Activated T-cell treated with anti-CD3 and anti-CD28 coated beads for 48 hours (primary cell): ENCODE data around the gene ERLIN1.
A peak's percentile ranks its signal among the peaks of the same experiment; 100 is the strongest.

Source experiments
- DNase-seq: peaks from one replicate; pipeline ENCODE4 v3.0.0-alpha.2; 2020; ENCODE audit warnings: low read depth

The ERLIN1 gene

DNA sequence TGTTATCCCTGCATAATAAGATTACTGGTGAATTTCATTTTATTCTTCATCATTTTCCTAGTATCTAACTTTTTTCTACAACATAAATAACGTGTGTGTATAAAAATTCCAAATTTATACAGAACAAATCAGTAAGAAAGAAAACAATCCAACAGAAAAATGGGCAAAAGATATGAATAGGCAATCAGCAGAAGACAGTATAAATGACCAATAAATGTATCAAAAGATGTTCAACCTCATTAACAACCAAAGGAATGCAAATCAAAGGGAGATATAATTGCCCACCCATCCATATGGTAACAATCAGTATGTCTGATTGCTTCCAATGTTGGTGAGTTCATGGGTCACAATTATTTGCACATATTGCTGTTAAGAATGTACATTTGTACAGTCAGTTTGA is 13.5 kb downstream of the ERLIN1 start:
- DNase-seq, result no peak

DNA sequence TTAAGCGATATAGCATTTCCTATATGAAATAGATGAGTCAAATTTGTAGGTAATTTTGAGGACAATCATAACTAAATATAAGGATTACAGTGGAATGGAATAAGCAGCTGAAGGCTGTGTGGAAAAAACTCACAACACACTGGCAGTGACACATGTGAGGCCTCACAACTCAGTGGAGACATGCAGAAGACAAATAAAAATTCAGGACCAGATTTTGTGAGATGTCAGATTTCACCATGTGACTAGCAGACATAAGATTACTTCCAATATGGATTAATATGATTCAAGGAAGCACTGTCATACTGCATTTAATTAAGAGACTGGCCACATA is 17.6 kb downstream of the ERLIN1 start:
- DNase-seq, result no peak

DNA sequence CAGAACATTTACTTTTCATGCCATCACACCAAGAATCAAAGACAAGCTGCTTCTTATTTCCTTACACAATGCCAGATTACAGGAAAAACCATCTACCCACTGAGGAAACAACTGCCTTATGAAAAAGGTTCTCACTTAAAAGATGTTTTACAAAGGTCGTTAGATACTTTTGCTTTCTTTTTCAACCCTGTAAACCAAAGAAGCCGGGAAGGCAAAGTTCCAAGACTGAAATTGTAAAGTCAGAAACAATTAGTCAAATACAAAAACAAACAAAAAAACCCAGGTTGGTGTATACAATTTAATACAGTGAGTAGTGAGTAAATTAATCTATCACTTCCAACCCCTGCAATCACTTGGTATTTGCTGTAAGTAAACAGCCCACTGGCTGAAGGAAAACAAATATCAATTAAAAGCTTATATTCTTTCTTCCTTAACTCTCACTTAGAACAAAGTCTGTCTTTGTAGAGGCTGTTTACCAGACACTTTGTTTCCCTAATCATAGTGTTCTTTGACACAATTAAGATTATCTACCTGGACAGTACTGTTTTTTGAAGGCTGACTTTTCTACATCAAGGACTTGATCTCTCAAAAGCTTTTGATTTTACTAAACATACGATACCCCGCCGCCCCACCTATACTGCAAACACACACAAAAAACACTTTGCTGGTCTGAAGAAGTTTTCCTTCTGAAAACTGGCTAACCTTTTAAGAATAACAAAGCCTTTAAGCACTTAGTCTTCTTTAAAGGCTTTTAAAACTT is 18.1 kb downstream of the ERLIN1 start:
- DNase-seq, result no peak

DNA sequence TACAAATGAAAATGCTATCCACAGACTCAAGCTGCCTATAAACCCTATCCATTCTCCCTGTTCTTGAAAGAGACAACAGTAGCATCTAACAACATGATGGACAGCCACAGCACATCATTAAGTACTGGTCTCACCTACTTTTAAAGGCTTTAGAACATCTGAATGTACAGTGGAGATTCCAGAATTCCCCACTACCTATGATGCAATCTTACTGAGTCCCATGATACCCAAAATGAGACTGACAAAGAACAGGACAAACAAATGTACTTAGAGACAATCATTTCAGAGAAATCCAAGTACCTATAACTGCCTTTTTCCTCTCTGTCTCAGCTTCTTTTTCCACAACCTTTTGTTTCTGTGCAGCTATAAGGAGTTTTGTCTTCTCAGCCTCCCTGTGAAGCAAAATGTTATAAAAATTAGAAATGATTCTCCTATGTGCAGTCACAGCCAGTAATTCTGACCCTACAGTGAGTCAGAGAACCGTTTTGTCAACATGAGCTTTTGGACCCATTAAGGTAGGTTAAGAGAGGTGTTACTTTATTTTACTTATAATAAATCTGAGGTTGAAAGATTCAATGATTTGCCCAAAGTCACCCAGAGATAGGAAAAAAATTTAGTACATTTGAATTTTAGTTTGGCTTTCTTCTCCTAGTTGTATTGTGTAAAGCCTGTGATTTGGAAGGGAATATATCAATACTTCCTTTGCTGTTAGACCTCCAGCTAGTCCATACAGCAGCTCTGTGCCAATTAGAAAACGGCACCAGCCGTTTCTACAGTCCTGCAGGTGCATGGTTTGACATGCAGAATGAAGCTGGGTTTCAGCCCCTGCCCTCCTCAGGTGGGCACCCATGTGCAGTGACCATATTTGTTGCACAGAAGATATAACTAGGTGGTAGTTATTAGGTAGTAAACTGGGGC is 21.9 kb downstream of the ERLIN1 start:
- no peak for DNase-seq

DNA sequence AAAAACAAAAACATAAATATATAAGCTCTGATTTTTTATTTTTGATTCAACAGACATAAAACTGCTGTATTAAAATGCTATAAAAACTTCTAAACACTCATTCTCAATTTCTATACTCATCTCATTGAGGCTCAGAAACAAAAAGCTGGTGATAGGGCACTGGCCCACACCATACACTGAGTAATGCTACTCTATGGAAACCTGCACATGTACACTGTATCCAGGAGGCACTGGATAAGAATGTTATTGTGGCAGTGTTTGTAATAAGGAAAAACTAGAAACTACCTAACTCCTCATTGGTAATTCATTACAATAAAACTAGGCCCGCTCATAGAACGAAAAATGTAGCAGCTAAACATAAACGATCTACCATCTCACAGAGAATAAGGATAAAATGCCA is 23.1 kb downstream of the ERLIN1 start:
- DNase-seq, result no peak

DNA sequence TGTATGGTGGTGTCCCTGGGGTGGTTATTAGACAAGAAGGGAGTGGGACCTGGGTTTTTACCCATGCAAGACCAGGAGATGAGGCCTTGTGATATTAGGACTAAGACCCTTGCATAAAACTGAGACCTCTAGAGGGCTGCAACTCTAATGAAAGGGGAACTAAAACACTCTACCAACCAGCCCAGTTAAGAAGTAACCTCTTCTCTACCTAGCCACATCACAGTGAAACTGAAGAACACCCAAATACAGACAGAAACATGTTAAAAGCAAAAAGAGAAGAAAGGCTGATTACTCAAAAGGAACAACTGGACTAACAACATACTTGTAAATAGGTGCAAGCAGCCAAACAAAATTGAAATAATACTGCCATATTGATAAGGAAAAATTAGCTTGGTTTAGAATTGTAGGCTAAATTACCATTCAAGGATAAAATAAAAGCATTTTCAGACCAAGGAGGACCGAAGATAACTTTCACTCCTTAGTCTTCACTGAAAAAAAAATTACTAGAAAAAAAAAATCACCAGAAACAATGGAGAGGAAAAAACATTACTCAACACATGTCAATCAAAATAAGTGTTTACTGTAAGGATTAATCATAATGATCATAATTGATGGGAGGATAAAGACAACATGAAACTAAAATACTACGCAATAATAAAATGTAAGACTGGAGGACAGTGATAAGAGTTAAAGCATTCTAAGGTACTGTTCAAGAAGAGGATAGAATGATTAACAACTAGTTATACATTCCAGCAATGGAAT is 27.6 kb downstream of the ERLIN1 start:
- no peak for DNase-seq

DNA sequence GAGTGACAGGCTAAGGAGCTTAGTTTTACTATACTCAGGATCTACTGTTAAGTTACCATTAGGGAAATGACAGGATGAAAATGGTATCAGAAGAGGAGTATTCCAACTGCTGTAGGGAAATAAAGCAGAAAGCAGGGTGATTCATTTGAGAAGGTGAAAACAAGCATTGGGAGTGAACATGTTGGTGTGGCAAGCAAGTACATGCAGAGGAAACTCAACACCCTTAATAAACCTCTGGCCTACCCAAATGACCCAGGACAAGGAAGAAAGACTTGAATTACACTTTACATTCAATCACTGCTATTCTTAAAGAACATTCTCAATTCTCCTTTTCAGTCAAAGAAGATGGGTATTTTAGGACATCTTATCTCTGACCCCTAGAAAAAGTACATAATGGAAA is 28.7 kb downstream of the ERLIN1 start:
- DNase-seq, result no peak

DNA sequence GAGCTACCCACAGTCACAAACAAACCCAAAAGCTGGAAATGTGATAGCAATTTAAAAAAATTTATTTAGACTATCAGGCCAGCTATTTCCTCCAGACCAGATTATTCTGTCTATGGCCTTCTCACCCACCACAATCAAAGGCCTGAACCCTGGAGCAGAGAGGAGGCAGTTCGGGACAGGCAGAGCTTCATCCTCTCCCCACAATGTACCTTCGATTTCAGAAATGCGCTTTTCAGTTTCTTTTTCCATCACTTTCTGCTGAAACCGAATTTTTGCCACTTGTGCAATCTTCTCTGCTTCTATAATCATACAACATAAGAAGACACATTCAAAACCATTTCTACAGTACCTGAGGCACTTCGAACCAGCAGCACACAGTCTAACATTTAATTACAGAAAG is 29.9 kb downstream of the ERLIN1 start:
- no peak for DNase-seq

DNA sequence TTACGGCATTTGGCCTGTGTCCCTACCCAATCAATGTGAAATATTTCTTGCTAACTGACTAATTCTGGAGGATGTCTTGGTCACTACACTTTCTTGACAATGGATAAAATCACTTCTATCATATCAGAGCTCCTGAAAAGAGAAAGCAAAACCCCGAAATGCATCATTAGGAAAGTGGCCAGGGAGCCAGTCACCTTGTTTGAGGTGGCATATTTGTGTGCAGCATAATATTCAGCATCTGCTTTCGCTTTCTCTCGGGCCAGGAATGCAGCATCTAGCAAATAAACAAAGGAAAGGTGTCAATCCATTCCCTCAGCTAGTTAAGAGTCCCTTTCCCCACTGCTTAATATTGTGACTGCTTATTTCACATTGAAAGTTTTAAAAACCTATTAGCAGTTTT is 31.2 kb downstream of the ERLIN1 start:
- DNase-seq, result no peak

DNA sequence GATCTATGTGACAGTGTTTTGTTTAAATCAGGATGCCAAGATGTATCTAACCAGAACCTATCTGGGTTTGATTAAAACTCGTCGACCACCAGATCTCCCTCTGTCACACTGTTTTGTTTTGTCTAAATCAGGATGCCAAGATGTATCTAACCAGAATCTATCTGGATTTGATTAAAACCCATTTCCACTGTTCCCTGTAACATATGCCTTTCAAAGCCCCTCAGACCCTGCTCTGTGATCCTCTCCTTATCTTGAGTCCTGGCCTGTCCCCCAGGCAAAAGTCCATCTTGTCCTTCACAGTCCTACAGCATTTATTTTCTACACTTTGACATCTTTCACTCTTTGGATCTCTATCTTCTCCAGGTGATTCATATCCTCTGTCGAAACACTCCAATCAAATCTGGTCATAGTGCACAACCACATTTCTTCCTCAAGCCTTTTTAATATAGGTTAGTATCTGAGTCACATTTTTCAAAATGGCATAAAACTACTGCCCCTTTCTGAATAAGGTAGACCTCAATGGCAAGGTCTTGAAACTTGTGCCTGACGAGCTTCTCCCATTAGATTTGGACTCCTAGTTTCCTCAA is 32.5 kb downstream of the ERLIN1 start:
- no peak for DNase-seq

DNA sequence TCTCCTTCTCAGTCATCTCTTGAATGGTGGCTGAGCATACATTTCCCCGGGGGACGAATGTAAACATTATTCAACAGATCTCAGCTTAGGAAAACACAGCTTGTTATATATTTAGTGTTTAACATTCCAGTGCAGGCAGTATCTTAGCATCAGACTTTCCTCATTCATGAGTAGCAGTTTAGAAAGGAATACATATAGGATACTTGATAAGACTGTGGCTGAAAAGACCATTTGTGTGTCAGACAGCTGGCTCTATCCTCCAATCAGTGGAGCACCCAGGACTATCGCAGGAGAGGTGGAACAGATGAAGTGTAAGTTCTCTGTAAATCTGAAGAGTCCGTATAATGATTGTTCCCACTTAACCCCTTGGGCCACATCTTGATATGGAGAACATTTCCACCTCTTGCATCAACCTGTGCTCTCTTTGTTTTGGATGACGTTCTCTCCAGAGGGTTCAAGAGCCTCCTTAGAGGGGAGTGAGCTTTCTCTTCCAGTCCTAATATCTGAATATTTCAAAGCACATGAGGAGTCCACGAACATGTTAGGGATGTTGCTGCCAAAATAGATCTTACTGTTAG is 34.0 kb downstream of the ERLIN1 start:
- DNase-seq, result no peak

DNA sequence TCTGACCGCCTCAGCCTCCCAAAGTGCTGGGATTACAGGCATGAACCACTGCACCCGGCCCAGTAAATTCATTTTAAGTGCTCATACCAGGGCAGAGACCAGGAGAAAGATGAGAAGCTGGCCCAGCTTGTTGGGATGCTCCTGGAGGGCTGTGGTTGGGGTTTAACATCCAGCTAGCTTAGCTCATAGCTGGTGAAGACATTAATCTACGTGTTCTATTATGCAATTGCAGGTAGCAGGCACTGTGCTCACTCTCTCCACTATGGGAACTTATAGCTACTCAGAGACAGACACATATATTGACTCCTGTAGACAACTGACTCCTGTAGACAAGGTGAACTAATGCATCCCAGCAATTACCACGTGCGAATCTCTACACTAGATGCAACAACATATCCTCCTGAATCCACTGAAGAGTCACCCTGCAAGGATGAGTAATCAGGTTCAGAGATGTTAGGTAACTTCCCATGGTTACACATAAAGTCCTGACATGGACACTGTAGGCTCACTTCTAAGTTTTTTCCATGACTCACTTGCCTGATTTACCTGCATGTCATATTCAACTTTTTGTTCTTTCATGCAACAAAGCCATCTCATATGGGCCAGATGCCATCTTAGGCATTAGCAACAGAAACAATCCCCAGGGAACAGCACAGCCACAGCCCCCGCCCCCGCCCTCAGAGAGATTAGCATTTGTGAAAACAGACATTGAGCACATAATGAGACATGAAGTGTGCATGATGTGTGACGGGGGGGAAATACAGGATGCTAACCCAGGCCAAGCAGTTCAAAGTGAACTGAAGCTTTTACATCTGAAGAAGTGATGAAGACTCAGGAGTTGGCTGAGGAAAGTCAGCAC is 37.2 kb downstream of the ERLIN1 start:
- peak; percentile 42 for DNase-seq

DNA sequence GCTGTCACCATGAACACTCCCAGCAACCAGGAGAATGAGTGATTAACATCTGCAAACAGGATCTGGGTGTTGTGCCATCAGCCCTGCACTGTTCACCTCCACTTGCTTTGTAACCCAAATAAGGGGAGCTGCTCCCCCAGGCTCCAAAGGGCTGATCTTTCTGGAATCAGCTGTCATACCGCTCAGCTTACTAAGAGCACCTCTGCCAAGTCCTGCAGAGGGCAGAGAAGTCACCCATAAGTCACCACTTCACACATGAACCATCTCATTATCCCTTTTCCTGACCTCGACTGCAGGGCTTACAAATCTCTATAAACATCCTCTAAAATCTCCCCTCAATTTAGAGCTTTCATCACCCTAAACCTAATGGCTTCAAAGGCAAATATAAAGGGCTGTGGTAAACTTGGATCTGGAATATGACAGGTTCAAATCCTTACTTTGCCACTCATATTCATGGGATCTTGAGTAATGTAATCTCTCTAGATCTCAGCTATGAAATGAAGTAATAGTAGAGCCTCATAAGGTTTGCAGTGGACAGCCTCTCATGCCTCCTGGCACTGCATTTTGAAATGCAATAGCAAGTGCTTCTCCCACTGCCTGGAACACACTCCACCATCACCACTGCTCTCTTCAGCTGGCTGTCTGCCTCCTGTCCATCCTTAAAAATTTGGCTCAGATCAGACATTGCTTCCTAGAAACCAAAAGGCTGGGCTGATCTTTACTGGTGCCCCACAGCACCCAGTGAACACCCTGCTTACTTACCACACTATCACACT is 38.8 kb downstream of the ERLIN1 start:
- DNase-seq, result no peak

DNA sequence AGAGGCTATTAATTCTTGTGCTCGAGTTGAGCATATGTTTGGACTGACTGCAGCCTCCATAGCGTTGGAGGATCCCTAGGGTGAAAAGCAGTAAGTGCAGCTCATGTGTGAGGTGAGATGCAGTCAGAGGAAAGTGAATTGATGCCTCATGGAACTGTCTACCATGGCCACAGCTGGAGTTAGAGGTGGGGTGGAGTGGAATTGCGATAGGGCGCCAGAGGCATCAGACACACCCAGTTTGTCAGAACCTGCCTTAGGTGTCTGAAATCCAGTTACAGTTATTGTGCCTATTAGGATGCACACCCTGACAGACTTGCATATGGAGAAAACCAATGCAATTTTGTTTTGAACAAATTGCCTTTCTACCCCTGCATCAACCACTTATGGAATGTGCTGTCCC is 39.4 kb downstream of the ERLIN1 start:
- no peak for DNase-seq

DNA sequence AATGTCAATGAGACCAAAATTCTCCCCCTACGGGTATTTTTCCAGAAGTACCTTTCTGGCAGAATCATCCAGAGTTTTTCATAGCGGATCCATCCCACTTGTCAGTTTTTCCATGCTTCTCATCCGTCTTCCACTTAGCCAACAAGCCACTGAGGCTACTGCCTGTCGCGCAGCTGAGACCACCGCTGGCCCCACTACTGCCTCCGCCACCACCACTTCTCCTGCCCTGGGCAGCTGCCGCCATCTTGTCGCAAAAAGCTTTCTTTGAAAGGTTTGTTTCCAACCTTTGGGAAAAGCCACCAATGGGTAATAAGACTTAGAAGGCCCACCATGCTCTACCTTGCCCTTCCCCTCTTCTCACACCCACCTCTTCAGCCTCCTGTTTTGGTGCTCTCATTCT is 42.1 kb downstream of the ERLIN1 start:
- no peak for DNase-seq

DNA sequence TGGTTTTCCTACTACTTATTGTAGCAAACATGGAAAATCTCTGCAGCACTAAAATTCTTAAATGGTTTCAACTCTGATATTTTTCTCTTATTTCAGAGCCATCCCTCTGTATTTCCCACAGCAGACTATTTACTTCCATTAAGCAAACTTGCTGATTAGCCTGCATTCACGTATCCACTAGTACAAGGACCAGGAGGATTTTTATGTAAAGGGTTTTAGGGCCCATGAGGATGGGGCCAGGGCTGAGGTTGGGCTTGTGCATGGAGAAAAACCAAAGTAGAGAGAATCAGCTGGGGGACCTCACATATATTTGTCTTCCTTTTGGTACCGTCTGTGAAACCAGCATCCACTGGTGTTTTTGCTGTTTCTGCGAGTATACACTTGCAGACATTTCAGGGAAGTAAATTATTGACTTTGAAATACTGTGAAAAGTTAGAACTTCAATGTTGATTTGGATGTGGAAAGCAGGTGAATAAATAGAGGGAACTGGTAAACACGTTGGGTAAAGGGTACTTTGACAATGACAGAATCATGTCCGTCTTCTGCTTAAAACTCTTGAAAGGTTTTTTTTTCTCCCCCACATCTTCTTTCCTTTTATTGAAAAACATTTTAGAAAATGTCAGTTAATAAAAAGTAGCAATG is 44.3 kb downstream of the ERLIN1 start:
- no peak for DNase-seq

DNA sequence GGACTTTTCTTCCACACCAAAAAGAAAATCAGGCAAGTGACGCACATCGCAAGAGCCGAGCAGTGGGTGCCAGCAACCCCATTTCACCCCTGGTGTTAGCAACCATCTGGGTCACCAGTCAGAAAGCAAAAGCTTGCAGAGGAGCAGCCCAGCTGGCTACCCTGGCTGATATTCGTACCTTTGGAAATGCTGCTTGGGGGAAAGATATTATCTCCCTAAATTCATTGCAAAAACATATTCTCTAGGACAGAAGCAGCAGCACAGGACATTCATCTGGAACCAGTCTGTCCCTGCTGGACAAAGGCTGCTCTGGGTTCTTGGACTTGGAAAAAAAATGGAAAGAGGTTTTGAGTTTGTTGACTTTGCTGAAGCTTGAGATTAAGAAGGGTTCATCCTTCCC is 45.8 kb downstream of the ERLIN1 start:
- DNase-seq, result no peak

DNA sequence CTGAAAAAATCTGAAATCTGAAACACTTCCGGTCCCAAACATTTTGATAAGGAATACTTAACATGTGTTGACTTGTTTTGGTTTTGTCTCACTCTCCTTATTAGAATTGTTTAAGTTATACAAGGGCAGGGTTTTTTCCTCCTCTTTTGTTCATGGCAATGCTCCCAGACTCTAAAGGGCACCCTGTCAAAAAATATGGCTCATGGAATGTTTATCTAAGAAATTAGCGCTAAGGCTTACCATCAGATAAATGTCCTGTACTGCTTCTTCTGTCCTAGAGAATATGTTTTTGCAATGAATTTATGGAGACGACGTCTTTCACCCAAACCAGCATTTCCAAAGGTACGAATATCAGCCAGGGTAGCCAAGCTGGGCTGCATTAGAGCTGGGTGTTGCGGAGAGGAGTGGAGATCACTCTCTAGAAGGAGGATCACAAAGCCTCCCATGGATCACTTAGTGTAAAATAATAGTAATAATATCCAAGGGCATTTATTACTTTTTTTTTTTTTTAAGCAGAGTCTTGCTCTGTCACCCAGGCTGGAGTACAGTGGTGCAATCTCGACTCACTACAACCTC is 46.8 kb downstream of the ERLIN1 start:
- DNase-seq, result no peak

DNA sequence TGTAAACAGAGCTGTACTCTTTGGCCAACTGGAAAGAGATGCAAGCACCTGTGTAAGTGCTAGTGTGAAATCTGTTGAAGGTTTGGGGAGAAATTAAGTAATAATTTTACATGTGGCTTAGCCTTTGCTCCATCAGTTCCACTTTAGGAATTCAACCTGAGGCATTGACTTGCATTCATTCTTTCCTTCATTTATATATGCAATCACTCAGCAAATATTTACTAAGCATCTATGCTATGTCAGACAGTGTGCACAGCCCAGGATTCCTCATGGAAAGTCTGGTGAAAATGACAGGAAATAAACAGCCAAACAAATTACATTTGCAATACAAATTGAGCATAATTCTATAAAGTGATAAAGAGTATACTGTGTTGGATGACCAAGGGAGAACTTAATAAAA is 50.3 kb downstream of the ERLIN1 start:
- no peak for DNase-seq
